Measurements from ENCODE around the gene SLX9. TPM values are rescaled to one million over a fixed set of nuclear protein-coding genes. Genes with fewer than 3 reads are reported as not detected.
"Not testable (repeated sequence)": the region's sequence is repeated elsewhere in the genome, so short reads cannot be mapped to it uniquely, and the experiment has no call there.

SLX9 gene
- polyA plus RNA-seq, 3 donors, result 12.6 to 23.3 (median 19.8) TPM

DNA sequence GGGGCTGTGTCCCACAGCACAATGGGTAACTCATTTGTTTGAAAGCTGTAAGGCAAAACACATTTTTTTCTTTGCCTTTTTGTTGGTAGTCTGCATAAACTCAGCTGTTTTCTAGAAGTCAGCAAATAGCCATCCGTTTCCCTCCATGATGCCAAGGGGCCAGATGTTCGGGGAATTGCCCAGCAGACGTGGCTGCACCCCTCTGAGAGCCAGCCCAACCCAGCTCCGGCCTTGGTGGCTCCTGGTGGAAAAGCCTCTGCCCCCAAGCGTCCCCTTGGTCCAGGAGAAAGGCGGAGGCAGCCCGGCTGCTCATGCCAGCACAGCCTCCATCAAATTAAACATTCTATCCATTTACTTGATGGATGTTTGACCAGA is 76.2 kb downstream of the SLX9 start:
- no peak for DNase-seq (ENCODE audit: extremely low read depth in 1 of 11, low read depth in 9 of 11, low spot score in 4 of 11)

DNA sequence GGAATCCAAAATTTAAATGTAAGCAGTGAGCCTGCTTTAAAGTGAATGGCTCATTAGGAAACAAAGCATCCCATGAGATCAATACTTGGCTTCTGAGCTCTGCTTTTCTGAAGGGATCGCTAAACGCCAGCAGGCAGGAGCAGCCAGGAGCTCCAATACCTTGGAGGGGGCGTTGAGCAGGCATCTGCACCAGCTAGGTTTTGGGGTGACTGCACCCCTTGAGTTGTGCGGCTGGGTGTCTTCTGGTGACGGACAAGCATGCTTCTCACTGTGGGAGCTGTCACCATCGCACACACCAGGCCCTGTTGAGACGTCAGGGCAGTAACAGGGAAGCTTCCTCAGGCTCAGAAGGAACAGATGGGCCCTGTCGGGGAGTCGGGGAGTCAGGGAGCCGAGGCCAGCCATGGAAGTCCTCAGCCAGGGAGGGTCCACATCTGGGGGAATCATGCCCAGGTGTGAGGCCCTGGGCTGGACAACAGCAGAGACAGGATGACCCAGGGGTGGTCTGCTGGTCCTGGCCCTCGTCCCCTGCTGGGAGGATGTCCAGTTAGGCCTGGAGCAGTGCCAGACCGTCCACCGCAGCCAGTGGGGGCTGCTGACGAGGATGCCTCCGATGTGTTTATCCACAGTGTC is 76.7 kb downstream of the SLX9 start:
- DNase-seq (ENCODE audit: extremely low read depth in 1 of 11, low read depth in 9 of 11, low spot score in 4 of 11), result no peak

DNA sequence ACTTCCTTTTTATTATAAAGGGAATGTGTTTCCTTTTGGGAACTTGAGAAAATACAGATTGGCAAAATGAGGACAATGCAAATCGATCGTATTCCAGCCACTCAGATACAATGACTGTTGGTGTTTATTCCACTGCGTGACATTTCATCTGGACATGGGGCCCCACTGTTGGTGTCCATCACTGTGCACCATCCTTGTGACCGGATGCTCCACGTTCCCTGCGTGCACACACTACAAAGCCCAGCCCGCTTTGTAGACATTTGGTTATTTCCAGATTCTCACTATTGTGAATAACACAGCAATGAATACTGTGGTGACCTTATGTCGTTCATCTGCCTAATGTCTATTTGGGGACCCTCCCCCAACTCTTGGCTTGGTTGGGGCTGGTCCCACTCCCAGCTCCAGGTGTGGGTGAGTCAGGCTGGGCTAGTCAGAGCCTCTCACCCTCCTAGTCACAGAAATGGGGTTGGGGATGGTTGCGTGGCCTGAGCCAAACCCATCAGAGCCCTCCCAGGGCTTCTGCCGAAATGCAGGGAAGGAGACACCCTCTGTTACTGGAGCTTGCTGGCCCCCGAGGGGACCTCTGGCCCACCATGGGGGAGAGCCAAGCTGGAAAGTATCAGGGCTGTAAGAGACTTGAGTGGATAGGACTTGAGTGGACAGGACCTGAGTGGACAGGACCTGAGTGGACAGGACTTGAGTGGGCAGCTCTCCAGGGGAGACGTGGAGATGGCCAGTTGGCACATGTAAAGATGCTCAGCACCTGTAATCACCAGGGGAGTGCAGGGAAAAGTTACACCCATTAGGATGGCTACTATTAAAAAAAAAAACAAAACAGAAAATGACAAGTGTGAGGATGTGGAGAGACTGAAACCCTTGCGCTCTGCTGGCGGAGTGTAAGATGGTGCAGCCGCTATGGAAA is 77.5 kb downstream of the SLX9 start:
- DNase-seq (ENCODE audit: extremely low read depth in 1 of 11, low read depth in 9 of 11, low spot score in 4 of 11), result no peak

DNA sequence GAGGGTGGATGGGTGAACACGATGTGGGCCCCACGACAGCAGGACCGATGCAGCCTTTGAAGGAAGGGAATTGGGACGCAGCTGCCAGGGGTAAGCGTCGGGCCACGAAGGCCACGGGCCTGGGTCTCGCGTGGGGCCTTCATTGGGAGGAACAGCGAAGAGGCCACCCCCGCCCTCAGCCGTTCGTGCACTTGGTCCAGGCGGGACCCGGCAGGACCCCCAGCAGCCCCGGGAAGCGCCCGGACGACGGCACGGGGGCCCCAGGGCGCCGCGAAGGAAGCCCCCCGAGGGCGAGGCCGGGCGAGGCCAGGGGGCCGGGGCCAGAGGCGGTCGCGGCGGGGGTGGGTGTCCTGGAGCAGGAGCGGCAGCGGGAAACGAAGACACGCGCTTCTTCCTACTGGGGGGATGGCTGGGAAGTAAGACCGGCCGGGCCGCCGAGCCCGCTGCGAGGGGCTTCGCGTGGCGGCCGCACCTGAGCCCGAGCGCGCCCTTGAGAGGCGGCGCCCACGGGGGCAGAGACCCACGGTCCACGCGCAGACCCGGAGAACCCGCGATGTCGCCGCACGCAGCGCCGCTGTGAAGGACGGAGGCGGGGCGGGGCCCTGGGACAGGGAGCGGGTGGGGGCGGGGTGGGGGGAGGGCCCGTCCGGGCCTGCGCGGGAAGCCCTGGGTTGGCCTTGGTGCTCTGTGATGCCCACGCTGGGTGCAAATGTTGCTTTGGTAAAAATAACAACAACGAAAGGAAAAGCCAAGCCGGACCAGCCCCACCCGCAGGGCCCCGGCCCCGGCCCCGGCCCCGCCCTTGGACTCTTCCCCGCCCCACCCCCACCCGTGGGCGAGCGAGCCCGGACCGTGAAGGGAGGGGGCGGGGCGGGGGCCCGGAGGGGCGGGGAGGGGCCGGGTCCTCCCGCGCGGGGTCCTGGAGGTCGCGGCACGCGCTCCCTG is 78.6 kb downstream of the SLX9 start:
- no peak for DNase-seq (ENCODE audit: extremely low read depth in 1 of 11, low read depth in 9 of 11, low spot score in 4 of 11)

DNA sequence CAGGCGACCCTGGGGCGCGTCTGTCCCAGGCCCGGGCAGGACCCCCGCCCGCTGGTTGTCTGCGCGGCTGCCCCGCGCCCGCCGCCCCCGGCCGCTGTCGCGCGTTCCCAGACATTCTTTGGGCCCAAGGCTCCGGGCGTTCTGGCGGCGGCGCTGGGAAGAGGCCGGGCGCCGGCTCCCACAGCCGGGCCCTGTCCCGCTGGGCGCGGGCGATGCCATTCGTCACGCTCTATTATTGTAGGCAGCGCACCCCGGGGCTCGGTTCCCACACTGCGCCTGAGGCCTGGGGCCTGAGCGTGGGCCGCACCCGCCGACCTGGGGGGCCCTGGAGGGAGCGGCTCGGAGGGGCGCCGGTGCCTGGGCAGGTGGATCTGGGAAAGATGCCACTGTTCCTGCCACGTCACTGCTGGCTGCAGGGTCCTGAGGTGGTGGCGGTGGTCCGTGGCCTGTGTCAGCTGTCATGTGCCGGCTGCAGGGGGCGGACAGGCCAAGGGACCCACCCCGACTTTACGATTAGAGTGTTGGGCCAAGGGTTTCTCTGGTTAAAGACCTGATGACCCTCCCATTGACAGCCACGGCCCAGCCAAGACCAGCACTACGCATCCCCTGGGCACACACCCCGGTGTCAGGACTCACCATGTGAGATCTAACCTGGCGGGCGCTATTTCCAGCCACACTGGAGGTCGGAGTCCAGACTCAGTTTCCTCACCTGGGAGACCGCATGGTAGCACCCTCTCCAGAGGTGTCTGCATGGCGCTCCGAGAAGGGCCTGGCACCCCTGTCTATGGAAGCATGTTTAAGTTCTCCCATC is 79.5 kb downstream of the SLX9 start:
- no peak for DNase-seq (ENCODE audit: extremely low read depth in 1 of 11, low read depth in 9 of 11, low spot score in 4 of 11)

DNA sequence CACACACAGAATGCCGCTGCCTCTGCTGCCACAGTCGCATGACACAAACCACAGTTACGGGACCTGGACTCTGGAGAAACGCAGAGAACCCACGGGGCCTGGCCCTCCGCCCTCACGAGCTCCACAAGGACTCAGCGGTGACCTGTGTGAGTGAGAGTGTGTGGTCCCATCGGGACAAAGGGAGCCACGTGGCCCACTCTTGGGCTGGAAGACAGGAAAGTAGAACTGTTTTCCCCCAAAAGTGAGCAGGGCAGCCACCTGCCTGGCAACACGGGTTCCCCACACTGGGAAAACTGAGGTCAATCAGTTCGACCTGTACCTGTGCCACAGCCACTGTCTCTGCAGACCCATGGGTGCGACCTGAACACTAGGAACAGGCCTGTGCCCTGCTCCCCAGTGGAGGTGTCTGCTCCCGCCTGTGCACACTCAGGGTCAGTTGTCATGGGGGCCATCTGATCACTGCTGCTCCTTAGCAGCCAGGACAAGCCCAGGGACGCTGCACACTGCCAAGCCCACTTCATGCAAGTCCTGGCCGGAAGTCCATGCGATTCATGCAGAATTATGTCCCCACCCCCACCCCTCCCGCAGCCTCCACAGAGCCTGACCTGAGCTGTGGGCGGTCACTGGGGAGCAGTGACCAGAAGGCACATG is 80.2 kb downstream of the SLX9 start:
- DNase-seq (ENCODE audit: extremely low read depth in 1 of 11, low read depth in 9 of 11, low spot score in 4 of 11), result no peak

DNA sequence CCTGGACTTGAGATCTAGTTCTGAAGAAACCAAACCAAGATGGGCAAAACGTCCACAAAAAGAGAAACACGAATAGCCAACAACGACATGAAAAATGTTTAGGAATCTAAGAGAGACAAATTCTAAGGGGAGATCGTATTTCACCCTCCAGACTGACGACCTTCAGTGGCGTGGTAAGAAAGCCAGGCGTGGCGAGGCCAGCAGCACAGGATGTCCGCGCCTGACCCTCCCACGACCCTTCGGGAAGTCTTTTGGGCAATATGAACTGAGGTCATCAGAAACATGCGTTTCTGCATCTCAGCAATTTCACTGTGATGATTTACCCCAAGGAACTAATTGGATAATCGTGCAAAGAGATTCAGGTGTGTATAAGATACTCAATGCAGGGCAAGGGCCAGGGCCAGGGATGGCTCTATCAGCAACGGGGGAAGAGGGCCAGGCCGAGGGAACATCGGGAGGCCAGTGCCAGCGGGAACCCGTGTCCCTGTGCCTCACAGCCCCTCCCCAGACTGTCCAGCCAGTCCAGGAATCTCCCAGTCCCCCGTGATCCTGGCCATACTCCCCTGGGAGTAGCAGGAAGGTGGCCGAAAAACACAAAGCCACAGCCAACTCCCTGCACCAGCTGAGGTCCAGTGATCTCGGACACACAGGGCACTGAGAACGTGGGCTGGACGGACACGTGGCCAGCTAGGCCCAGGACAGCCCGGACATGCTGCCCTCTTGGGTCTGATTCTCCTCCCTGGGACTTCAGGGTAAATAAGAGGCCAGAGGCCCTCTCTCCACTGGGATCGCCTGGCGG is 81.0 kb downstream of the SLX9 start:
- no peak for DNase-seq (ENCODE audit: extremely low read depth in 1 of 11, low read depth in 9 of 11, low spot score in 4 of 11)

DNA sequence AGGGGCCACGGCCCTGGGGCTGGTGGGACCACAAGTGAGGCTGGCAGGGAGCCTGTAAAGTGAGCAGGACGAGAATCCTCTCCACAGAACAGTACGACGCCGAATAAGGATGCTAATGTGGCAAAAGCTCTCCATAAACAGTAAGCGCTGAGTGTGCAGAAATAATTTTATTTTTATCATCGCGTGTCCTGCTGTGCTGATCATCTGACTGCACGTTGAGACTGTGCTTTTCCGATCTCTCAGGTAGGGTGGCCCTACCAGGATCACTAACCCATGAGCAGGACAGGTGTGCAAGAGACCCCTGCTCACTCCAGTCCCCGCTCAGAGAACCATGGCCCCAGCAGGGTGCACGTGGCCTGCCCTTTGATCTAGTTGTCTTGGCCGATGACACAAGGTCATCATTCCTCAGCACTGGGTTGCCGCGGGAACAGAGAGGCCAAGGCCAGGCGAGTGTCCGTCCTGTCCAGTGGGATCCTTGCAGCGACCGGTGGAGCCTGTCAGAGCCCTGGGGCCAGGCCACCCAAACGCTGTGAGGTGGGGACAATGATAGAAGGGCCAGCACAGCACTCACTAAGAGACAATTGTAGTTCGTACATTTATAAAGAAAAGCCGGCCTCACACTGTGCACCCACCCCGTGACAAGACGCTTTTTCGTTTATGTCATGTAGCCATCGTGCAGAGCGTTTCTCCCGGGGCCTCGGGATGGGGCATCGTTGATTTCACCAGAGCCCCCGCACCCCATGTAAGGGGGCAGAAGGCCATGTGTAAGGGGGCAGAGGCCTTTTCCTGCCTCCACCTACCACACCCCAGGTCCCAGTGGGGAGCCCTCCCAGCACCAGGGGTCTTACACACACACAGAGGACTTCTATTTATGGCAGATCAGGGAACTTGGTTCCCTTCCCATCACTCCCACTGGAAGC is 81.9 kb downstream of the SLX9 start:
- no peak for DNase-seq (ENCODE audit: extremely low read depth in 1 of 11, low read depth in 9 of 11, low spot score in 4 of 11)

DNA sequence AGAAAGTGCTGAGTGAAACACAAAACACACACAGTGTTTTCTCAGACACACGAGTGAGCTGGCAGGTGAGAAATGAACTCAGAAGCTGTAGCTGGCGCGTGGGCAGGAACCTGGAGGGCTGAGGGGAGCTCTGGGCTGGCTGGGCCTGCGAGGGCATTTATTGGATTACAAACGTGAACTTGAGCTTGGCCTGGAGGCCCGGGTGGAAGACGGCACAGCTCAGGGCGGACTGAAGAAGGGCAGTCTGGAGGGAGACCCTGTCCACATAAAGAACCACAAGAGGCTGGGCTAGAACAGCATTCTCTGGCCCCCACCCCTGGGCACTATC is 82.5 kb downstream of the SLX9 start:
- DNase-seq (ENCODE audit: extremely low read depth in 1 of 11, low read depth in 9 of 11, low spot score in 4 of 11), result no peak

DNA sequence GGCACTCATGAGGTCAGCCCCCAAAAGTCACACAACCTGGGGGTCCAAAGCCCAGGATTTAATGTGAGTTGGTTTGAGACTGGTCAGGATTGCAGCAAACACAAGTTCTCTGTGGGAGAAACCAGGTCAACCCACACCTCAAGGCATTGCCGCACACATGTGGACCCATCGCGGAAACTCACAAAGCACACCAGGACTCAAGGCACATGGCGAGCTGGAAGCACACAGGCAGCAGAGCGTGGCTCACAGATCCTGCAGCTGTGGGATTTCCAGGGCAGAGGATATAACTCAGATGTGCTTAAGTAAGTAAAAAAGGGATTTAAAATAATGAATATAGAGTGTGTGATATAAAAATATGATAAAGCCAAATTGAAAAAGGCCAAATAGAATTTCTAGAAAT is 82.9 kb downstream of the SLX9 start:
- DNase-seq (ENCODE audit: extremely low read depth in 1 of 11, low read depth in 9 of 11, low spot score in 4 of 11), result no peak

DNA sequence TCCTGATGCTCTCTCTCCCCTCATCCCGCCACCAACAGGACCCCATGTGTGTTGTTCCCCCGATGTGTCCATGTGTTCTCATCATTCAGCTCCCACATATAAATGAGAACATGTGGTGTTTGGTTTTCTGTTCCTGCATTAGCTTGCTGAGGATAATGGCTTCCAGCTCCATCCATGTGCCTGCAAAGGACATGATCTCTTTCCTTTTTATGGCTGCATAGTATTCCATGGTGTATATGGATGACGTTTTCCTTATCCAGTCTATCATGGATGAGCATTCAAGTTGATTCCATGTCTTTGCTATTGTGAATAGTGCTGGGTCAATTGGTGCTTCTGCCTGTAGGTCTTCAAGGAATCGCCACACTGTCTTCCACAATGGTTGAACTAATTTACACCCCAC is 84.7 kb downstream of the SLX9 start:
- DNase-seq (ENCODE audit: extremely low read depth in 1 of 11, low read depth in 9 of 11, low spot score in 4 of 11), result not testable (repeated sequence)

DNA sequence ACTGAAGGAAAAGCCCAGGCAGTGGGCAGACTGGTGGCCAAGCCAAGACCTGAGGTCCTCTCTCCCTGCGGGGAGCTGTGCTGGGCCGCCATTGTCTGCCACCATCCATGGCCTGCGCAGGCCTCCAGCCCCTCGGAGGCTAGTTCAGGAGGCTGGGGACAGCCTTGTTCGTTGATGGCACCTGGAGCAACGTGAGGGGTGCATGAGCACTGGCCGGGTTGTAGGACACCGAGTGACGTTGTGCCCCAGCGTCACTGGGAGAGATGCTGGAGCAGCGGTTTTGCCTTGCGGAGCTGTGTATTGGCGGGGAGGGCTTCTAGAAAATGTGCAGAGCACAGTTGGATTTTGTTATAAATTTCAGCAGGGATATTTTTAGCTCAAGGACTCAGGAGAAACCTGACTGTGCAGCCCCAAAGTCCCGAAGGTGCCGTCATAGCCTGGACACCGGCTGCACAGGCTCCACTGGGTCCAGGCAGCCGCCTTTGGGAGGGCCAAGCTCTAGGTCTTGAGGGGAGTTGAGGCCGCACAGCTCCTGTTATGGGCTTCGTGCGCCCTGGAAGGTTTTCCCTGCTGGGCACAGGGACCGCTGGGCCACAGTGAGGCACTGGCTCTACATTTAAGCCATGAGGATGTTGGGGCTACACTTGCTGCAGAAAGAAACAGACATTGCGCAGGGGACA is 86.4 kb downstream of the SLX9 start:
- no peak for DNase-seq (ENCODE audit: extremely low read depth in 1 of 11, low read depth in 9 of 11, low spot score in 4 of 11)
